HepG2 (cell line): ENCODE results near the gene IL4I1. TPM values are rescaled to one million over a fixed set of nuclear protein-coding genes. Genes with fewer than 3 reads are reported as not detected.
A peak's percentile ranks its signal among the peaks of the same experiment; 100 is the strongest.

Experiments
- HMGXB3 ChIP-seq: sonication (generic); formaldehyde crosslinking; IDR thresholded peaks from 2 replicates; pipeline ENCODE4 v1.4.0; 2020; ENCODE audit warnings: missing genetic modification reagents, borderline replicate concordance
- SMAD9 ChIP-seq: sonication (generic); formaldehyde crosslinking; IDR thresholded peaks from 2 replicates; pipeline ENCODE4 v1.5.1; 2020; ENCODE audit warnings: mild to moderate bottlenecking, missing genetic modification reagents
- TFDP2 ChIP-seq: sonication (generic); formaldehyde crosslinking; IDR thresholded peaks from 2 replicates; pipeline ENCODE4 v1.4.0; 2020; ENCODE audit warnings: missing genetic modification reagents
- TP53 ChIP-seq: sonication (generic); formaldehyde crosslinking; conservative IDR thresholded peaks from 2 replicates; pipeline ENCODE4 v1.4.0; 2020; ENCODE audit warnings: missing genetic modification reagents
- ZNF205 ChIP-seq: IDR thresholded peaks from 2 replicates; pipeline ENCODE4 v1.6.1; 2018; ENCODE audit warnings: missing biosample characterization, missing genetic modification reagents
- ZNF263 ChIP-seq: sonication (generic); formaldehyde crosslinking; IDR thresholded peaks from 2 replicates; pipeline ENCODE4 v1.4.0; 2020; ENCODE audit warnings: missing genetic modification reagents
- ZNF296 ChIP-seq: sonication (generic); formaldehyde crosslinking; conservative IDR thresholded peaks from 2 replicates; pipeline ENCODE4 v1.5.0; 2020; ENCODE audit warnings: mild to moderate bottlenecking, missing genetic modification reagents
- ZNF660 ChIP-seq: sonication (generic); formaldehyde crosslinking; IDR thresholded peaks from 2 replicates; pipeline ENCODE4 v1.5.1; 2020; ENCODE audit warnings: mild to moderate bottlenecking, low read depth, missing genetic modification reagents, borderline replicate concordance
- ZSCAN25 ChIP-seq: sonication (generic); formaldehyde crosslinking; IDR thresholded peaks from 2 replicates; pipeline ENCODE4 v1.8.0; 2022; ENCODE audit warnings: mild to moderate bottlenecking, missing genetic modification reagents
- polyA plus RNA-seq, 8 experiments: library from polyadenylated mRNA; depleted of rRNA in 3 of 8; stranded (reverse) in 7 of 8; unstranded in 1 of 8; fragments of >200 nt; fragmentation: Illumina TruSeq in 4 of 8; extraction: Trizol in 4 of 8; gene quantifications; 2 replicates each; pipeline versions ENCODE4 v1.2.1 to v1.2.3, GENCODE V29; 2011 to 2016; ENCODE audit warnings: low read depth in 4 of 8, missing spikeins in 1 of 8, mixed read lengths in 1 of 8; ENCODE audit not compliant: insufficient read depth in 1 of 8
- total RNA-seq, 5 experiments: library from RNA; depleted of rRNA; stranded (reverse); fragments of >200 nt; fragmentation: Illumina TruSeq; extraction: Trizol; gene quantifications; 2 replicates each; pipeline ENCODE4 v1.2.3, GENCODE V29; 2016; ENCODE audit warnings: low read depth in 1 of 5
- TF ChIP-seq, protein P1 (sequence below): sonication (generic); formaldehyde crosslinking; IDR thresholded peaks from 2 replicates; pipeline ENCODE4 v1.5.1; 2020; ENCODE audit warnings: mild to moderate bottlenecking, missing genetic modification reagents, borderline replicate concordance
- TF ChIP-seq, protein P2 (sequence below): sonication (generic); formaldehyde crosslinking; IDR thresholded peaks from 2 replicates; pipeline ENCODE4 v1.8.1; 2022; ENCODE audit warnings: mild to moderate bottlenecking, missing genetic modification reagents
- TF ChIP-seq, protein P3 (sequence below): sonication (generic); formaldehyde crosslinking; IDR thresholded peaks from 2 replicates; pipeline ENCODE4 v1.4.0; 2020; ENCODE audit warnings: missing genetic modification reagents, borderline replicate concordance

Gene IL4I1
- total and polyA plus RNA-seq, 2 of the 13 experiments (the other 11 are each of a cell fraction or from before 2014, with no cell fraction given): not detected

DNA sequence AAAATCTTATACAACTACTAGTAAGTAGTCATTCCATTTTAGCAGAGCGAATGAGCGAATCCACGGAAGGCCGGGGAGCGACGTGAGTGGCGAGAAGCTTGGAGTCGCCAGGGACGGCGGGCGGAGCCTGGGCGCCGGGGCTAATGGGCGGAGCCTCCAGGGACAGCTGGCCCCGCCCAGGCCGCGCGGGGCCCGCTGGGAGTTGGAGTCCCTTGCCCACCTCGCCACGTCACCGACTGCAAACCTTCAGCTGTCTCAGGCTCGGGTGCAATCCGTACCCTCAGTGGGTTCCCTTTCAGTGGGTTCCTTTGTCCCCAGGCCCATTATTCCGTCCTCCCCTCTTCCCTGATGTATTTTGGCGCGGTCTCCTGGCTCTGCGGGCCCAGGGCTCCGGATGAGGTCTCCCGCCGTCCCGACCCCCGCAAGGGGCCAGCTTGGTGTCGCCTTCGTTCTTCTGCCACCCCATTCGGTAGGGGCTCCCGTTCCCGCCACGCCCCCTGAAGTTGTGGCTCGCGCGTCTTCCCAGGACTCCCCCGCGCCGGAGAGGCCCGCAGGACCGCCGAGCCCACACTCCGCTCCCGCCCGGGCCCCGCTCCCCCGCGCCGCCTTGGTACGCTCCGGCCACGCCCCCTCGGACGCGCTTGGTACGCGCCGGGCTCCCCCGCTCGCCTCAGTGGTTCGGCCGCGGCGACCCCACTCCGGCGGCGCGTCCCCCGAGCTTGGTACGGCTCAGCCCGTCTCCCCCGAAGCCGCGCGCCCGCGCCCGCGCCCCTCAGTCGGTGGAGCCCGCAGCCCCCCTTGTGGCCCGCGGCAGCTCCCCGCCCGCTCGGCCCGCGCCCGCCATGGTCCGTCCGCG is 46.0 kb downstream of the IL4I1 start, which contains the start of gene PTOV1 (continued):
- no peak for TF ChIP-seq ZNF263 (CRISPR knock-in tag)
- TF ChIP-seq, protein P1, sequence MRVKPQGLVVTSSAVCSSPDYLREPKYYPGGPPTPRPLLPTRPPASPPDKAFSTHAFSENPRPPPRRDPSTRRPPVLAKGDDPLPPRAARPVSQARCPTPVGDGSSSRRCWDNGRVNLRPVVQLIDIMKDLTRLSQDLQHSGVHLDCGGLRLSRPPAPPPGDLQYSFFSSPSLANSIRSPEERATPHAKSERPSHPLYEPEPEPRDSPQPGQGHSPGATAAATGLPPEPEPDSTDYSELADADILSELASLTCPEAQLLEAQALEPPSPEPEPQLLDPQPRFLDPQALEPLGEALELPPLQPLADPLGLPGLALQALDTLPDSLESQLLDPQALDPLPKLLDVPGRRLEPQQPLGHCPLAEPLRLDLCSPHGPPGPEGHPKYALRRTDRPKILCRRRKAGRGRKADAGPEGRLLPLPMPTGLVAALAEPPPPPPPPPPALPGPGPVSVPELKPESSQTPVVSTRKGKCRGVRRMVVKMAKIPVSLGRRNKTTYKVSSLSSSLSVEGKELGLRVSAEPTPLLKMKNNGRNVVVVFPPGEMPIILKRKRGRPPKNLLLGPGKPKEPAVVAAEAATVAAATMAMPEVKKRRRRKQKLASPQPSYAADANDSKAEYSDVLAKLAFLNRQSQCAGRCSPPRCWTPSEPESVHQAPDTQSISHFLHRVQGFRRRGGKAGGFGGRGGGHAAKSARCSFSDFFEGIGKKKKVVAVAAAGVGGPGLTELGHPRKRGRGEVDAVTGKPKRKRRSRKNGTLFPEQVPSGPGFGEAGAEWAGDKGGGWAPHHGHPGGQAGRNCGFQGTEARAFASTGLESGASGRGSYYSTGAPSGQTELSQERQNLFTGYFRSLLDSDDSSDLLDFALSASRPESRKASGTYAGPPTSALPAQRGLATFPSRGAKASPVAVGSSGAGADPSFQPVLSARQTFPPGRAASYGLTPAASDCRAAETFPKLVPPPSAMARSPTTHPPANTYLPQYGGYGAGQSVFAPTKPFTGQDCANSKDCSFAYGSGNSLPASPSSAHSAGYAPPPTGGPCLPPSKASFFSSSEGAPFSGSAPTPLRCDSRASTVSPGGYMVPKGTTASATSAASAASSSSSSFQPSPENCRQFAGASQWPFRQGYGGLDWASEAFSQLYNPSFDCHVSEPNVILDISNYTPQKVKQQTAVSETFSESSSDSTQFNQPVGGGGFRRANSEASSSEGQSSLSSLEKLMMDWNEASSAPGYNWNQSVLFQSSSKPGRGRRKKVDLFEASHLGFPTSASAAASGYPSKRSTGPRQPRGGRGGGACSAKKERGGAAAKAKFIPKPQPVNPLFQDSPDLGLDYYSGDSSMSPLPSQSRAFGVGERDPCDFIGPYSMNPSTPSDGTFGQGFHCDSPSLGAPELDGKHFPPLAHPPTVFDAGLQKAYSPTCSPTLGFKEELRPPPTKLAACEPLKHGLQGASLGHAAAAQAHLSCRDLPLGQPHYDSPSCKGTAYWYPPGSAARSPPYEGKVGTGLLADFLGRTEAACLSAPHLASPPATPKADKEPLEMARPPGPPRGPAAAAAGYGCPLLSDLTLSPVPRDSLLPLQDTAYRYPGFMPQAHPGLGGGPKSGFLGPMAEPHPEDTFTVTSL: no peak
- no peak for TF ChIP-seq HMGXB3
- no peak for TF ChIP-seq ZNF660 (CRISPR knock-in tag)
- no peak; the same call in 1 of the 2 replicates for TF ChIP-seq ZSCAN25 (CRISPR knock-in tag)
- no peak for TF ChIP-seq ZNF296 (CRISPR knock-in tag)
- TF ChIP-seq ZNF205 (CRISPR knock-in tag): no peak
- TF ChIP-seq TFDP2 (CRISPR knock-in tag): peak; percentile 74; the same call in 1 of the 2 replicates
- TF ChIP-seq, protein P2, sequence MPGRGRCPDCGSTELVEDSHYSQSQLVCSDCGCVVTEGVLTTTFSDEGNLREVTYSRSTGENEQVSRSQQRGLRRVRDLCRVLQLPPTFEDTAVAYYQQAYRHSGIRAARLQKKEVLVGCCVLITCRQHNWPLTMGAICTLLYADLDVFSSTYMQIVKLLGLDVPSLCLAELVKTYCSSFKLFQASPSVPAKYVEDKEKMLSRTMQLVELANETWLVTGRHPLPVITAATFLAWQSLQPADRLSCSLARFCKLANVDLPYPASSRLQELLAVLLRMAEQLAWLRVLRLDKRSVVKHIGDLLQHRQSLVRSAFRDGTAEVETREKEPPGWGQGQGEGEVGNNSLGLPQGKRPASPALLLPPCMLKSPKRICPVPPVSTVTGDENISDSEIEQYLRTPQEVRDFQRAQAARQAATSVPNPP: no peak
- no peak for TF ChIP-seq TP53
- TF ChIP-seq, protein P3, sequence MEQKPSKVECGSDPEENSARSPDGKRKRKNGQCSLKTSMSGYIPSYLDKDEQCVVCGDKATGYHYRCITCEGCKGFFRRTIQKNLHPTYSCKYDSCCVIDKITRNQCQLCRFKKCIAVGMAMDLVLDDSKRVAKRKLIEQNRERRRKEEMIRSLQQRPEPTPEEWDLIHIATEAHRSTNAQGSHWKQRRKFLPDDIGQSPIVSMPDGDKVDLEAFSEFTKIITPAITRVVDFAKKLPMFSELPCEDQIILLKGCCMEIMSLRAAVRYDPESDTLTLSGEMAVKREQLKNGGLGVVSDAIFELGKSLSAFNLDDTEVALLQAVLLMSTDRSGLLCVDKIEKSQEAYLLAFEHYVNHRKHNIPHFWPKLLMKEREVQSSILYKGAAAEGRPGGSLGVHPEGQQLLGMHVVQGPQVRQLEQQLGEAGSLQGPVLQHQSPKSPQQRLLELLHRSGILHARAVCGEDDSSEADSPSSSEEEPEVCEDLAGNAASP (CRISPR knock-in tag): no peak
- TF ChIP-seq SMAD9: no peak
